ENCODE results near the gene PAM. TPM values are rescaled to one million over a fixed set of nuclear protein-coding genes. Genes with fewer than 3 reads are reported as not detected.

The PAM gene
- polyA plus RNA-seq, 1 donor from 2014 or later, result 363 TPM

DNA sequence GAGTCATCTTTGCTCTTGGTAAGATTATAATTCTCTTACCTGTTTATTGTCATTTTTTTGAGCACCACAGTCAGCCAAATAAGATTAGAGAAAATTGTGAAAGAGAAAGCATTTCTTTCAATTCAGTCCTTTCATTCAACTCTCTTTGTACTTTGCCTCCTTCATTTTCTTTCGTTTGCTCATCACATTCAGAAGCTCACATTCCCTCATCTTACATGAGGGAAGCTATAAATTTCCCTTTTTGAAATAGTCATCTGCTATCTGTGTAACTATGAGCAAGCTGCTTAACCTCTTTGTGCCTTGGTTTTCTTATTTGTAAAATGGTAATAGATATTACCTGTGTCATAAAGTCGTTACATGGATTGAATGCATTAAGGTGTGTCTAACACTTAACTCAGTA, 41.4 kb downstream of the PAM start:
- no peak overlapping the region for H3K9ac ChIP-seq (ENCODE audit: low read length)
- no peaks in the 10 kb centered on the region for H3K9me2 ChIP-seq (ENCODE audit: insufficient read depth, low read length)
- no peaks in the 10 kb centered on the region for H3K27me3 ChIP-seq (ENCODE audit: insufficient read depth, low read depth, low read length)
- H4K20me1 ChIP-seq (ENCODE audit: insufficient read depth), result no peaks in the 10 kb centered on the region
- no peaks in the 10 kb centered on the region for H3K9me3 ChIP-seq (ENCODE audit: low read length)
- no peak overlapping the region for H2AFZ ChIP-seq (ENCODE audit: low read depth, low read length)
- H3K4me3 ChIP-seq (ENCODE audit: low read length), result no peak overlapping the region
- H3K36me3 ChIP-seq (ENCODE audit: insufficient read depth, low read length), result no peaks in the 10 kb centered on the region
- no peaks in the 10 kb centered on the region for H3F3A ChIP-seq (ENCODE audit: insufficient read depth, low read length, poor library complexity, severe bottlenecking)
- H3K4me2 ChIP-seq (ENCODE audit: low read length), result no peak overlapping the region
- TF ChIP-seq, protein P1, sequence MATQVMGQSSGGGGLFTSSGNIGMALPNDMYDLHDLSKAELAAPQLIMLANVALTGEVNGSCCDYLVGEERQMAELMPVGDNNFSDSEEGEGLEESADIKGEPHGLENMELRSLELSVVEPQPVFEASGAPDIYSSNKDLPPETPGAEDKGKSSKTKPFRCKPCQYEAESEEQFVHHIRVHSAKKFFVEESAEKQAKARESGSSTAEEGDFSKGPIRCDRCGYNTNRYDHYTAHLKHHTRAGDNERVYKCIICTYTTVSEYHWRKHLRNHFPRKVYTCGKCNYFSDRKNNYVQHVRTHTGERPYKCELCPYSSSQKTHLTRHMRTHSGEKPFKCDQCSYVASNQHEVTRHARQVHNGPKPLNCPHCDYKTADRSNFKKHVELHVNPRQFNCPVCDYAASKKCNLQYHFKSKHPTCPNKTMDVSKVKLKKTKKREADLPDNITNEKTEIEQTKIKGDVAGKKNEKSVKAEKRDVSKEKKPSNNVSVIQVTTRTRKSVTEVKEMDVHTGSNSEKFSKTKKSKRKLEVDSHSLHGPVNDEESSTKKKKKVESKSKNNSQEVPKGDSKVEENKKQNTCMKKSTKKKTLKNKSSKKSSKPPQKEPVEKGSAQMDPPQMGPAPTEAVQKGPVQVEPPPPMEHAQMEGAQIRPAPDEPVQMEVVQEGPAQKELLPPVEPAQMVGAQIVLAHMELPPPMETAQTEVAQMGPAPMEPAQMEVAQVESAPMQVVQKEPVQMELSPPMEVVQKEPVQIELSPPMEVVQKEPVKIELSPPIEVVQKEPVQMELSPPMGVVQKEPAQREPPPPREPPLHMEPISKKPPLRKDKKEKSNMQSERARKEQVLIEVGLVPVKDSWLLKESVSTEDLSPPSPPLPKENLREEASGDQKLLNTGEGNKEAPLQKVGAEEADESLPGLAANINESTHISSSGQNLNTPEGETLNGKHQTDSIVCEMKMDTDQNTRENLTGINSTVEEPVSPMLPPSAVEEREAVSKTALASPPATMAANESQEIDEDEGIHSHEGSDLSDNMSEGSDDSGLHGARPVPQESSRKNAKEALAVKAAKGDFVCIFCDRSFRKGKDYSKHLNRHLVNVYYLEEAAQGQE (IDR thresholded peaks at IDR 0.05; ENCODE audit: borderline replicate concordance), result no peak
- TF ChIP-seq, protein P2, sequence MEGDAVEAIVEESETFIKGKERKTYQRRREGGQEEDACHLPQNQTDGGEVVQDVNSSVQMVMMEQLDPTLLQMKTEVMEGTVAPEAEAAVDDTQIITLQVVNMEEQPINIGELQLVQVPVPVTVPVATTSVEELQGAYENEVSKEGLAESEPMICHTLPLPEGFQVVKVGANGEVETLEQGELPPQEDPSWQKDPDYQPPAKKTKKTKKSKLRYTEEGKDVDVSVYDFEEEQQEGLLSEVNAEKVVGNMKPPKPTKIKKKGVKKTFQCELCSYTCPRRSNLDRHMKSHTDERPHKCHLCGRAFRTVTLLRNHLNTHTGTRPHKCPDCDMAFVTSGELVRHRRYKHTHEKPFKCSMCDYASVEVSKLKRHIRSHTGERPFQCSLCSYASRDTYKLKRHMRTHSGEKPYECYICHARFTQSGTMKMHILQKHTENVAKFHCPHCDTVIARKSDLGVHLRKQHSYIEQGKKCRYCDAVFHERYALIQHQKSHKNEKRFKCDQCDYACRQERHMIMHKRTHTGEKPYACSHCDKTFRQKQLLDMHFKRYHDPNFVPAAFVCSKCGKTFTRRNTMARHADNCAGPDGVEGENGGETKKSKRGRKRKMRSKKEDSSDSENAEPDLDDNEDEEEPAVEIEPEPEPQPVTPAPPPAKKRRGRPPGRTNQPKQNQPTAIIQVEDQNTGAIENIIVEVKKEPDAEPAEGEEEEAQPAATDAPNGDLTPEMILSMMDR (IDR thresholded peaks at IDR 0.05; ENCODE audit: poor library complexity, severe bottlenecking), result no peak
- TF ChIP-seq SMC3 (conservative IDR thresholded peaks at IDR 0.05; ENCODE audit: poor library complexity), result no peak
- TF ChIP-seq EP300 (conservative IDR thresholded peaks at IDR 0.05; ENCODE audit: poor library complexity, severe bottlenecking), result no peak
- no peak for TF ChIP-seq EZH2 (IDR thresholded peaks at IDR 0.05; ENCODE audit: borderline replicate concordance, insufficient read depth, low read length, poor library complexity, severe bottlenecking)
- no peak for TF ChIP-seq MXI1 (conservative IDR thresholded peaks at IDR 0.05; ENCODE audit: poor library complexity, severe bottlenecking)
- no peak for TF ChIP-seq RAD21 (conservative IDR thresholded peaks at IDR 0.05)
- no peak for TF ChIP-seq TAF1 (IDR thresholded peaks at IDR 0.05; ENCODE audit: low read depth)
- no peak for TF ChIP-seq POLR2AphosphoS5 (IDR thresholded peaks at IDR 0.05)
- peaks cover 3% of the 10 kb centered on the region for H3K79me2 ChIP-seq (replicated peaks; ENCODE audit: insufficient read depth, low read length)
- peak overlapping the region; percentile 30 for H3K27ac ChIP-seq (ENCODE audit: low read length)

DNA sequence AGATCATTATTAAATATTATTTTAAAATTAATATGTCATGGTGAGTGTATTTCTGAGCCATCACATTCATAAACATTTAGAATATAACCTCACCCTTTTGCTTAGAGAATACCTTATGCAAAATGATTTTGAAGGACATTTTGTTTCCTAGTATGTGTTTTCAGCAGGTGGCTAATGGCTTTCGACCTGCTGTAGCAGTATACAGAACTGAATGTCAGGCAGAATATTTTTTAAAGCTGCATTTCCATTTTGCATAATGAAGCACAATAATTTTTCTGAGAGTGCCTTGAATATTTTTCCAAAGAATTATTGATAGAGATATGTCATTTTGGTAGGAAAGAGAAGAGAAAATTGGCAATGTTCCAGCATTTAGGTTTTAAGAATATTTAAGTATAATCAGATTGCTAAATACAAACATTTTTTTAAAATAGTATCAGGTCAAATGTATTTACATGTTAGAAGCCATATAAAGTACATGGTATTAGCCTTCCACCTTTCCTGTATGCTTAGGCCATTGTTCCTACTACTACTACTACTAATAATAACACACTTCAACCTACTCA, 42.3 kb downstream of the PAM start:
- Histone ChIP-seq H3K9ac (ENCODE audit: low read length) (peak overlapping the region; percentile 9), H3K79me2 (replicated peaks; ENCODE audit: insufficient read depth, low read length) (peaks cover 3% of the 10 kb centered on the region), H2AFZ (ENCODE audit: low read depth, low read length) (no peak overlapping the region), H3K27me3 (ENCODE audit: insufficient read depth, low read depth, low read length) (no peaks in the 10 kb centered on the region), H3K9me3 (ENCODE audit: low read length) (no peaks in the 10 kb centered on the region), H3K27ac (ENCODE audit: low read length) (peak overlapping the region; percentile 30), H4K20me1 (ENCODE audit: insufficient read depth) (no peaks in the 10 kb centered on the region), H3F3A (ENCODE audit: insufficient read depth, low read length, poor library complexity, severe bottlenecking) (no peaks in the 10 kb centered on the region), H3K9me2 (ENCODE audit: insufficient read depth, low read length) (no peaks in the 10 kb centered on the region), H3K4me3 (ENCODE audit: low read length) (no peak overlapping the region), H3K4me2 (ENCODE audit: low read length) (peak overlapping the region; percentile 29), H3K36me3 (ENCODE audit: insufficient read depth, low read length) (no peaks in the 10 kb centered on the region)
- TF ChIP-seq EZH2 (IDR thresholded peaks at IDR 0.05; ENCODE audit: borderline replicate concordance, insufficient read depth, low read length, poor library complexity, severe bottlenecking), result no peak
- TF ChIP-seq TAF1 (IDR thresholded peaks at IDR 0.05; ENCODE audit: low read depth), result no peak
- no peak for TF ChIP-seq EP300 (conservative IDR thresholded peaks at IDR 0.05; ENCODE audit: poor library complexity, severe bottlenecking)
- TF ChIP-seq, protein P1 (IDR thresholded peaks at IDR 0.05; ENCODE audit: borderline replicate concordance), result no peak
- no peak for TF ChIP-seq MXI1 (conservative IDR thresholded peaks at IDR 0.05; ENCODE audit: poor library complexity, severe bottlenecking)
- TF ChIP-seq, protein P2 (IDR thresholded peaks at IDR 0.05; ENCODE audit: poor library complexity, severe bottlenecking), result no peak
- TF ChIP-seq POLR2AphosphoS5 (IDR thresholded peaks at IDR 0.05), result no peak

All from neural cell (in vitro differentiated cells).